OCI-LY3 (cell line): ENCODE results near the gene GPR176.

Experiments
- EZH2phosphoT487 ChIP-seq: fragments of 200-600 bp; shearing (Covaris generic); IDR thresholded peaks from 2 replicates; pipeline ENCODE4 v1.6.1; 2018; ENCODE audit warnings: antibody characterized with exemption, mixed run types, low read depth
- TF ChIP-seq, protein P1 (sequence below): fragments of 200-600, 300-600 bp; sonication (generic); IDR thresholded peaks from 2 replicates; pipeline ENCODE4 v1.5.1; 2014; ENCODE audit warnings: antibody characterized with exemption, low read length, low read depth

DNA sequence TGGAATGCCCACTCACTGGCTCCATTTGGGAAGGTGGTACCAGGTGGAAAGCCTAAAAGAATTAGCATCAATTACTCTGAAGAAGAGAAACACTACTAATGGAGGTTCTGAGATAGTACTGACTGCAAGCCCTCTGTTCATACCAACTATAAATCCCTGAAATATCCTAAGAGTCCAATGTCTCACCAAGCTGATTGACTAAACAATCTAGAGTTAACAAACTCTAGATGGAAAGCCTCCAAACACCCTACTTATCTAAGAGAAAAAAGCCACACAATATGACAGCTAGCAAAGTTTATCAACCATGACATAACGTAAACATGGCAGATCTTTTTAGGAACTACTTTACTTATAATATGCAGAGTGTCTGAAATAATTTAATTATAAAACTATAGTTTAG is 59.2 kb downstream of the GPR176 start:
- TF ChIP-seq, protein P1, sequence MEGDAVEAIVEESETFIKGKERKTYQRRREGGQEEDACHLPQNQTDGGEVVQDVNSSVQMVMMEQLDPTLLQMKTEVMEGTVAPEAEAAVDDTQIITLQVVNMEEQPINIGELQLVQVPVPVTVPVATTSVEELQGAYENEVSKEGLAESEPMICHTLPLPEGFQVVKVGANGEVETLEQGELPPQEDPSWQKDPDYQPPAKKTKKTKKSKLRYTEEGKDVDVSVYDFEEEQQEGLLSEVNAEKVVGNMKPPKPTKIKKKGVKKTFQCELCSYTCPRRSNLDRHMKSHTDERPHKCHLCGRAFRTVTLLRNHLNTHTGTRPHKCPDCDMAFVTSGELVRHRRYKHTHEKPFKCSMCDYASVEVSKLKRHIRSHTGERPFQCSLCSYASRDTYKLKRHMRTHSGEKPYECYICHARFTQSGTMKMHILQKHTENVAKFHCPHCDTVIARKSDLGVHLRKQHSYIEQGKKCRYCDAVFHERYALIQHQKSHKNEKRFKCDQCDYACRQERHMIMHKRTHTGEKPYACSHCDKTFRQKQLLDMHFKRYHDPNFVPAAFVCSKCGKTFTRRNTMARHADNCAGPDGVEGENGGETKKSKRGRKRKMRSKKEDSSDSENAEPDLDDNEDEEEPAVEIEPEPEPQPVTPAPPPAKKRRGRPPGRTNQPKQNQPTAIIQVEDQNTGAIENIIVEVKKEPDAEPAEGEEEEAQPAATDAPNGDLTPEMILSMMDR: no peak
- TF ChIP-seq EZH2phosphoT487: no peak
